GM19397 (cell line): Measurements from ENCODE around the gene MMP25.

Source experiments
- ATAC-seq: cut with Tn5 transposase; IDR thresholded peaks from one replicate; pipeline ENCODE4 v1.9.1; 2021; ENCODE audit warnings: mild to moderate bottlenecking, moderate library complexity; ENCODE audit not compliant: unreplicated experiment

The MMP25 gene

DNA sequence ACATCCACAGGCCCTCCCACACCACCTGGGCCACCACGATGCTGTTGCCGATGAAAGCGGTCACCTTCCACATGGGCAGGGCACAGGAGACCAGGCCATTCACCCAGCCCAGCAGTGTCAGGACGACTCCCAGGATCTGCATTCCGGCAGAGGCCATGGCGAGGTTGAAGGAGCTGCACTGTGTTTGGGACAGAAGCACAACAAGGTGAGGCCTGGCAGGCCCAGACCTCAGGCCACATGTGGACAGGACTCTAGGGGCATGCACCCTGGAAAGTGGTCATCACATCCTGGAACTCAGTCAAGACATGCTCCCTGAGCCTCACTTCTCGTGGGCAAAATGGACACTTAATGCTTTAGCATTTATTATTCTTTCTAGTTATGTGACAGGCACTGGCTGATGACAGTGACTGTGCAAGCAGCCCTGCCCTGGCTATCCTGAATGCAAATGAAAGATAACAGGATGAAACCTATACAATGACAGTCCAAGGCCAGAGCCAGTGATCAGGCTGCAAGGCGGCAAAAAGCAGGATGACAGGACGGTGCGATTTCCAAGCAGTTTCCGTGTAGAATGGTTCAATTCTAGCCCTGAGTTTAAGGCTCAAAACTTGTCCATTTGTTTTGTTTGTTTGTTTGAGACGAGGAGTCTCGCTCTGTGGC, 30.4 kb upstream of the MMP25 start:
- ATAC-seq = no peak

DNA sequence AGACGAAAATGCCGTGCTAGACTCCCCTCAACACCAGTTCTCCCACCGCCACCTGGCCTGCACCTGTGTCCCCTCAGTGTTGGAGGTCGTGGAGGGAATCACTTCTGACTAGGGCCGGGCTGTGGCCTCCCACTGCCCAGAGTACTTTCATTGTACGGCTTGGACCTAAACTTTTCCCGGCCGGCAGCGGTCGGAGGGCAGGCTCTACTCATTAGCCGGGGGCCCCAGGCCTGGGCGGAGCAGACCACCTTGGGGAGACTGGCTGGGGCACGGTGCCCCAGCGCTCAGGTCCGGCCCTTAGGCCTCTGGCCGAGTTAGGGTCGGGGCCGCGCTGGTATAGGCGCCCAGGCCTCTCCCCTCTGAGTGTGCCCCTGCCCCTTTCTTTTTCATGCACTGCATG, 29.0 kb upstream of the MMP25 start:
- no peak for ATAC-seq

DNA sequence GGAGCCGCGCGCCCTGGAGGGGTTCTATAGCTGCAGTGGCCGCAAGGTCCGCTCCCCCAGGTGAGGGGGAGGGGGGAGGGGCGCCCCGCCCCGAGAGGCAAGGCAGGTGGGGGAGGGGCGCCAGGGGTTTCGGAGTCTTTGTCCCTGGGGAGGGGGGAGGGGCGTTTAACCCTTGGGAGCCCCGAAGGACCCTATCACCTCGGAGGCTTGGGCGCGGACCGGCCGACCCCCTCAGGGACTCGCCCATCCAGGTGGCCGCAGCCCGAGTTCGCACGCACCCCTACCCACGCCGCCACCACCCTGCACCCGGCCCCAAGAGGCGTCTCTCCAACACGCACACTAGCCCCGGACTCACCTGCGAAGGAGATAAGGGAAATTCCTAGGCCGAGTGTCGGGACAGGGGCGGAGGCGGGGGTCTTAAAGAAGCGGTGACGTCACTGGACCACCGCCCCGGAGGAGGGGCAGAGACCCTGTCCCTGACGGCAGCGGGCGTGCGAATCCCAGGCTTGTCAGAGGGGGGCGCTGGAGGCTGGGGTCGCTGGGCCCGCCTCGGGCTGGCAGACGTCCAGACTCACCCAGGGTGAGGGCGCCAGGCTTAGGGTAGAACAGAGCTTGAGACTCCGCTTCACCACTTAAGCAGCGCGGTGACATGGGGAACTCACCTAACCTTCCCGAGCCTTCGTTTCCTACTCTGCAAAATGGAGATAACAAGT, 28.4 kb upstream of the MMP25 start, which contains the start of gene CLDN6:
TSS of gene CLDN6 (minus strand) at position 390 of the 713 bp plus-strand sequence. CDS start 2,162 bp downstream, outside the sequence.
- ATAC-seq = no peak

DNA sequence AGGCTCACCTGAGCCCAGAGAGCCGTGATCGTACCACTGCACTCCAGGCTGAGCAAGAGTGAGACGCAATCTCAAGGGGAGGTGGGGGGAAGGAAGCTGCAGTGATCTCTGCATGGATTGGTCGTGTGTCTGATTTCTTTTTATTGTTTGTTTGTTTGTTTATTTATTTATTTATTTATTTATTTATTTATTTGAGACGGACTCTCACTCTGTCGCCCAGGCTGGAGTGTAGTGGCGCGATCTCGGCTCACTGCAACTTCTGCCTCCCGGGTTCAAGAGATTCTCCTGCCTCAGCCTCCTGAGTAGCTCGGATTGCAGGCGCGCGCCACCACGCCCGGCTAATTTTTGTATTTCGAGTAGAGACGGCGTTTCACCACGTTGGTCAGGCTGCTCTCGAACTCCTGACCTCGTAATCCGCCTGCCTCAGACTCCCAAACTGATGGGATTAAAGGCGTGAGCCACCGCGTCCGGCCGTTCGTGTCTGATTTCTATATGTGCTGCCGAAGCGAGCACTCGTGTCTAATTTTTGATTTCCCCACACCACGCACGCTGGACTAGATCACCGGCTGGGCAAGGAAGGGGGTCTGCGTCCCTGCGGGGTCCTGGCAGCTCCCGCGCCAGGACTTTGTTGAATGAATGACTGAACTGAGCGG, 26.6 kb upstream of the MMP25 start:
- ATAC-seq = no peak

DNA sequence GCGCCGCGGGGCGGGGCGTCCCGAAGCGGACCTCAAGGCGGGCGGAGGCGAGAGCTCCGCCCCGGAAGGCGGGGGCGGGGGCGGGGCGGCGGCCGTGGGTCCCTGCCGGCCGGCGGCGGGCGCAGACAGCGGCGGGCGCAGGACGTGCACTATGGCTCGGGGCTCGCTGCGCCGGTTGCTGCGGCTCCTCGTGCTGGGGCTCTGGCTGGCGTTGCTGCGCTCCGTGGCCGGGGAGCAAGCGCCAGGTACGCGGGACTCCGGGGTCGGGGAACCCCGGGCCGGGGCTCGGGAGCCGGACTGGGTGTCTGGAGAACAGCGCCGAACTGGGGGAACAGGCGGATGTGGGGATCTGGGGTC, 26.1 kb upstream of the MMP25 start, which contains the start of gene TNFRSF12A:
TSS of gene TNFRSF12A (plus strand) at position 122 of the 357 bp plus-strand sequence. CDS start at position 152, 30 bp downstream.
- ATAC-seq = peak; percentile 26

DNA sequence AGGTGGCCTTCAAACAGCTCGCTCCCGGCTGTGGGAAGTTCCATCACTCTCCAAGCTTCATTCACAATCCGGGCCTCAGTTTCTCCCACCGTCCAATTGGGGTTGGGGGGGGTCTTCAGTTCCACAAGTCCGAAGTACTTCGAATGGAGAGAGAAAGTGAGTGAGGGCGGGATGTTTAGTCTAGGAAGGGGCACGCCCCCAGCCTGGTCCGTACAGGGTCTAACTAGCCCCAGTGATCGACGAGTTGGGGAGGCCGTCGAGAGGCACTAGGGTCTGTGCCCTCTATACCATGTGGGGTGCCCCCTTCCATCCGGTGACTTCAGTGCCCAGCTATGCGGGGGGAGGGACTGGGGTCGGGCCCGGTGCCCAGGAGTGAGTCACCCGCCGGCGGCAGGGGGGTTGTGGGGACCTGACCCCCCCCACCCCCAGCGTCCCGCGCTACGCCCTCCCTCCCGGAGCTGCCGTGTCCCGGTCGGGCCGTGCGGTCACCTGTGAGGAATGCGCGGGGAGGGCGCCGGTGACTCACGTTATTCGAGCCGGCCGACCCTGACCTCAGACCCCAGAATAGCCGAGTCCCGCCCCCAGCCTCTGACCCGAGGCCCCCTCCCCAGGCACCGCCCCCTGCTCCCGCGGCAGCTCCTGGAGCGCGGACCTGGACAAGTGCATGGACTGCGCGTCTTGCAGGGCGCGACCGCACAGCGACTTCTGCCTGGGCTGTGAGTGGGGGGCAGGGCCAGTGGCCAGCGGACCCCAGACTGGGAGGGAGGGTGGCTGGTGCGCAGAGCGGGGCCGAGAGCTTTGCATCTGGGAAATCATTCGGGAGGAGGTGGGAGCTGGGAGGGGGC, 25.5 kb upstream of the MMP25 start:
- no peak for ATAC-seq

DNA sequence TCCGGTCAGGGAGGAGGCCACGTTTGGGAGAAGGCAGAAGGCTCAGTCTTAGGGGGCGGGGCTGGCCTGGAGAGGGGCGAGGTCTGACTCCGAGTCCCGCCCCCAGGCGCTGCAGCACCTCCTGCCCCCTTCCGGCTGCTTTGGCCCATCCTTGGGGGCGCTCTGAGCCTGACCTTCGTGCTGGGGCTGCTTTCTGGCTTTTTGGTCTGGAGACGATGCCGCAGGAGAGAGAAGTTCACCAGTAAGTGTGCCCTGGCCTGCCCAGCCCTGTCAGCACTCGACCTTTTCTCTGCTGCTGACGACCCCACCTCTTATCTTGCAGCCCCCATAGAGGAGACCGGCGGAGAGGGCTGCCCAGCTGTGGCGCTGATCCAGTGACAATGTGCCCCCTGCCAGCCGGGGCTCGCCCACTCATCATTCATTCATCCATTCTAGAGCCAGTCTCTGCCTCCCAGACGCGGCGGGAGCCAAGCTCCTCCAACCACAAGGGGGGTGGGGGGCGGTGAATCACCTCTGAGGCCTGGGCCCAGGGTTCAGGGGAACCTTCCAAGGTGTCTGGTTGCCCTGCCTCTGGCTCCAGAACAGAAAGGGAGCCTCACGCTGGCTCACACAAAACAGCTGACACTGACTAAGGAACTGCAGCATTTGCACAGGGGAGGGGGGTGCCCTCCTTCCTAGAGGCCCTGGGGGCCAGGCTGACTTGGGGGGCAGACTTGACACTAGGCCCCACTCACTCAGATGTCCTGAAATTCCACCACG, 24.7 kb upstream of the MMP25 start:
- no peak for ATAC-seq

DNA sequence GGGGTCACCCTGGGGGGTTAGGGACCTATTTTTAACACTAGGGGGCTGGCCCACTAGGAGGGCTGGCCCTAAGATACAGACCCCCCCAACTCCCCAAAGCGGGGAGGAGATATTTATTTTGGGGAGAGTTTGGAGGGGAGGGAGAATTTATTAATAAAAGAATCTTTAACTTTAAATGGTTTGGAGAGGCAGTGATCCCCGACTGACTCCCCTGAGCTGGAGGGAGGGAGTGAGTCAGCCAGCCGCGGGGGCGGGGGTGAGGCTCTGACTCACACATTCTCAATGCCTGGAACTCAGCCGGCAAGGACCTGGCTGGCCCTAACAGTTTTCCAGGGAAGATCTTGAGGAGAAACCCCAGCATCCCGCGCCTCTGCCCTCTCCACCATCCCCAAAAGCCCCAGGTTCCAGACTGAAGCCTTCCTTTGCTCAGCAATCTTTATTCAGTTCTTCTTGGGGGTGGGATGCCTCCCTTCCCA, 24.1 kb upstream of the MMP25 start:
- no peak for ATAC-seq

DNA sequence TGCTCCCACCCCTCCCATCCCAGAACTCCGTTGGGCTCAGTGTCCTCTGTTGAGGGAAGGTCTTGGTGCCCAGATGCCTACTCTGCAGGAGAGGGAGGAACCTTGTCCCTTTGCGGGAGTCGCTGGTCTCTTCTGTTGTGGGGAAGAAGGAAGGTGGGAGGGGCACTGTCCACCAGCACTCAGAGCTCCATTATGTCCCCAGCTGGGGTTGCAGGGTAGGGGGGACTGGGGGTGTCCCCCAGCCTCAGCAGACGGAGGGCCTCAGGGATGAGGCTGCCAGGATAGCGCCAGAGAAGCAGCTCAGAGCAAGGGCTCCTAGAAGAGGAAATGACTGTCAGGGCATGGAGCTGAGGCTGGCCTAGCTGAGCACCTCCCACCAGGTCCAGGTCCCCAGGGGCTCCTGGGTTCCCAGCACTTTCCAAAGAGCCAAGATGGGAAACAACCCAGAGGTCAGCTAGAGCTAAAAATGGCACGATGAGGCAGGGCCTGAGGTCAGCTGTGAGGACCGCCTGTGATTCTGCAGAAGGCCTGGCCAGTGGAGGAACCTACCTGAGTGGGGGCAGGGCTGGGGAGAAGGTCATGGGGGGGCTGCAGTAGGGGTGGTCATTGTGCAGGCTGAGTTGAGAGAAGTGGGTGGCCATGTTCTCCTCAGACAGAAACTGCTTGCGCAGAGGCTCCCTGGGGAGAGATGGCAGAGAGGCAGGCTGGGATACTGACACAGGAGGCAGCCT, 23.5 kb upstream of the MMP25 start:
- ATAC-seq = no peak

DNA sequence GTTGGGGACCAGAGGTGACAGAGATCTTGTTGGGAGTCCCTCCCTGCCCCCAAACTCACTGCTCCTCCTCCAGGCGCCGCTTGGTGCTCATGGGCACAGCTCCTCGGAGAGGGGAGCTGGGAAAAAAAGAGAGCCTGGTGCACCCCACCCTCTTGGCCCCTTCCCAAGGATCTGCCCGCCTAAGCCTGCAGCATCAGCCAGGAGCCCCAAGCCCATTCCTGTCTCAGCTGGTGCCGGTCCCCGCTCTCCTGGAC, 23.0 kb upstream of the MMP25 start:
- ATAC-seq = no peak

DNA sequence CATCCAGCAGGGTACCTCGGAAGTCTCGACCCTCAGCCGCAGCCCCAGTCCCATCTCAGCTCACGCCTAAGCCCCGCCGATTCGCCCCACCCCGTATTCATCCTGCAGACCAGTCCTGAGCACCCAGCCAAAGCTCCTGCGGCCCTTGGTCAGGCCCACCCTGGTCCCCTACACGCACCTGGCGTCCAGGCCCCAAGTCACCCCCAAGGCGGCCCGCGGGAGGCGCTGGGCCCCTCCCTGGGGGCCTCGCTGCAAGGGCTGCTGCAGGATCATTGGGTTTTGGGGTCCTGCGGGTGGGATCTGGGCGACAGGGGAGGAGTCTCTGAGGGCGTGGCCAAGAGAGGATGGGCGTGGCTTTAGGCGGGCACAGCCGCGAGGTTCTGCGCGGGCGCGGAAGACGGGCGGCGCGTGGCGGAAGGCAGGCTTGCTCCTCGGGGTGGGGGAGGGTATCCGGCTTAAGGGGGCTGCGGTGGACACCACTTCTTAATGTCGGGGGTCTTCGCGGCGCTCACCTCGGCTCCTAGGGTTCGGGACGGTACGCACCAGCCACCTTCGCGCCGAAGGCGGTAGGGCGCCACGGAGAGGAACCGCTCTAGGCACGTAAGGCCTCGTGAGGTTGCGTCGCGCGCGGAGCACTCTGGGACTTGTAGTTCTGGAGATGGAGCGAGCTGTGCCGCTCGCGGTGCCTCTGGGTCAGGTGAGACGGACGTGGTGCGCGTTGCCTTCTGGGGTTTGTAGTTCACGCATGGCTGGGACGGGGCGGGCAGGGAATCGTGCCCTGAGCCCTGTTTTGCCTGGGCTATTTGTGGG, 22.5 kb upstream of the MMP25 start, which contains the start of the genes HCFC1R1 and THOC6:
TSS of gene HCFC1R1 (minus strand) at position 274 of the 810 bp plus-strand sequence. CDS start at position 273, 1 bp downstream.
TSS of gene THOC6 (plus strand) at position 367 of the 810 bp plus-strand sequence. CDS start at position 659, 292 bp downstream.
- ATAC-seq = peak; percentile 71

DNA sequence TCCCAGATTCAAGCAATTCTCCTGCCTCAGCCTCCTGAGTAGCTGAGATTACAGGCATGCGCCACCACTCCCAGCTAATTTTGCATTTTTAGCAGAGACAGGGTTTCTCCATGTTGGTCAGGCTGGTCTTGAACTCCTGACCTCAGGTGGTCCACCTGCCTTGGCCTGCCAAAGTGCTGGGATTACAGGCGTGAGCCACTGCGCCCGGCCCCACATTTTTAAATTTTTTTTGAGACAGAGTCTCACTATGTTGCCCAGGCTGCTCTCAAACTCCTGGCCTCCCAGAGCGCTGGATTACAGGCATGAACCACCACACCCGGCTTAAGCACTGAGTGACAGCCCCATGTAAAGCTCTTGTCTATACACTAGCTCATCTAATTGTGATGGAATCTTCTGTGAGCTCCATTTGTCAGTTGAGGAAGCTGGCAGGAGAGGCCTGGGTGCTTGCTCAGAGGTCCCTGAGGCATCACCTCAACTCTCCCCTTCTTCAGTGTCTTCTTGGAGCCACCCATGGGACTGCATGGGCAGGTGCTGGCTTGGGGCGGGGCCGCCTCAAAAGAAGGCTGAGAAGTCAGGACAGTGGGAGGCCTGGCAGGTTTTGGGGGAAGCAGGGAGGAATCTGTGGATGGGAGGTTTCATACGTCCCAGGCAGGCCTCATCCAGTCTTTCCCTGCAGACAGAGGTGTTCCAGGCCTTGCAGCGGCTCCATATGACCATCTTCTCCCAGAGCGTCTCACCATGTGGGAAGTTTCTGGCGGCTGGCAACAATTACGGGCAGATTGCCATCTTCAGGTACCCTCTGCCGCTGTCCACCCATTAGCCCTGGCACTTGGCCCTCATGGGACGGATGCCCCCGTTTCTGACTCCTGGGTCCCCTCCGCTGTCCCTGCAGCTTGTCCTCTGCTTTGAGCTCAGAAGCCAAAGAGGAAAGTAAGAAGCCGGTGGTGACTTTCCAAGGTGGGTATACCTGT, 21.0 kb upstream of the MMP25 start:
- no peak for ATAC-seq

DNA sequence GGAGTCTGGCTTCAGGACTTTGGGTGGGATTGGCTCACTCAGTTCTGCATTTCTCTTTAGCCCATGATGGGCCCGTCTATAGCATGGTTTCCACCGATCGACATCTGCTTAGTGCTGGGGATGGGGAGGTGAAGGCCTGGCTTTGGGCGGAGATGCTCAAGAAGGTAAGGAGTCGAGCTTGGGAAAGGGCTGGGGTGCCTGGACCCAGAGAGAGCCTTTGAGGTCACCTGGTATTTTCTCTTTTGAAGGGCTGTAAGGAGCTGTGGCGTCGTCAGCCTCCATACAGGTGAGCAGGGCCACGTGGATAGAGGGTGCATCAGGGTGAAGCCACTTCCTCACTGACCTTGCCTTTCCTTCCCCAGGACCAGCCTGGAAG, 20.4 kb upstream of the MMP25 start:
- ATAC-seq = no peak

DNA sequence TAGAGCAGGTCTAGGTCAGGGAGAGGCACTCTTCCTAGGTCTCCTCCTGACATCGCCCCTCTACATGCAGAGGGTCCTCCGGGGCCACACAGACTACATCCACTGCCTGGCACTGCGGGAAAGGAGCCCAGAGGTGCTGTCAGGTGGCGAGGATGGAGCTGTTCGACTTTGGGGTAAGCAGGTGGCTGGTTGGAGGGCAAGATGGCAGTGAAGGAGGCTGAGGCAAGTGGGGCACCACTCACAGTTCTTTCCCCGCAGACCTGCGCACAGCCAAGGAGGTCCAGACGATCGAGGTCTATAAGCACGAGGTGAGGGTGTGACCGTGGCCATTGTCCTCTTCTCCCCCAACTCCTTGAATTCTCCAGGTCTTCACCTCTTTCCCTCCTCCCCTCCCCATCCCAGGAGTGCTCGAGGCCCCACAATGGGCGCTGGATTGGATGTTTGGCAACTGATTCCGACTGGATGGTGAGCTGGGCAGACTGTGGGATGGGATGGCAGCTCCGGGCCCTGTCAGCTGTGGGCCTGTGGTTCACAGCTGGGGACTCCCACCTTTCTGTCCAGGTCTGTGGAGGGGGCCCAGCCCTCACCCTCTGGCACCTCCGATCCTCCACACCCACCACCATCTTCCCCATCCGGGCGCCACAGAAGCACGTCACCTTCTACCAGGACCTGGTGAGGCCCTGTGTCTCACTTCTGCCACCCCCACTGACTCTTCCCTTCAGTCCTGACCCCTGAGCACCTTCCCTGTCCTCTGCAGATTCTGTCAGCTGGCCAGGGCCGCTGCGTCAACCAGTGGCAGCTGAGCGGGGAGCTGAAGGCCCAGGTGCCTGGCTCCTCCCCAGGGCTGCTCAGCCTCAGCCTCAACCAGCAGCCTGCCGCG, 19.5 kb upstream of the MMP25 start:
- no peak for ATAC-seq

DNA sequence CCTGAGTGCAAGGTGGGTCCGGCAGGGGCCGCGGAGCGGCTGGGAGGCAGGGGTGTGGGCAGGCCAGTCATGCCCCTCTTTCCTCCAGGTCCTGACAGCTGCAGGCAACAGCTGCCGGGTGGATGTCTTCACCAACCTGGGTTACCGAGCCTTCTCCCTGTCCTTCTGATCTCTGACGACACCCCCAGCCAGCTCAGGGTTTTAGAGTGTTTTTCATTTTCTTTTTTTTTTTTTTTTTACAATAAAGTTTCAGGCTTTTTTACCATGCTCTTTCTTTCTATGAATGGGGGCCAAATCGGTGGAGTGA, 18.9 kb upstream of the MMP25 start:
- no peak for ATAC-seq

DNA sequence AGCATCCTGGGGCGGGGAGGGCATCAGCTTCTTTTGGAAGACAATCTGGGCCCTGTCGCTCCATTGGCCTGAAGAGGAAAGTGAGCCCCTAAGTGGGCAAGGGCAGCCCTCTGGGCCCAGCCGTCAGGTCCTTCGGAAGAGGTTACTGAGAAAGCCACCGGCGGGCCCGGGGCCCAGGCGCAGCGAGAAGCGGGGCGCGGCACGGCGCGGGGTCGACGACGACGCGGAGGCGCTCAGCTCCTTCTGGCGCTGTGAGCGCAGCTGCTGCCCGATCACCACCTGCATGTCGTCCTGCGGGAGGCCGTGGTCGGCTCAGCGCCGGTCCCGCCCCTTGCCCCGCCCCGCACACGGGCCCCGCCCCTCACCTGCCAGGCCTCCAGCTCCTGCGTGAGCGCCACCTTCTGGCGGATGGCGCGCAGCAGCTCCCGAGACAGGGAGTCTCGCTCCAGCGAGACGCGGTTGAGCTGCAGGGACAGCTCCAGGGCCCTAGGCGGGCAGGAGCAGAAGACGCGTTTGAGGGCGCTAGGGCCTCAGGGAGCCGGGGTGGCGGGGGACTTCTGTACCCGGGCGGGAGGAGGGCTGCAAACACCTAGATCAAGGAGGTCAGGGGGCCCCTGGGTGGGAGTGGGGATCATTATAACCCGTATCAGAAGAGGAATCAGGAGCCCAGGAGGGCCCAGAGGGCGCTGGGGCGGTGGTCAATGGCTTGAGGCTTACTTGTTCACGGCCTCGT, 18.2 kb upstream of the MMP25 start:
- no peak for ATAC-seq
